ENCODE results near the gene ZBTB25. TPM values are rescaled to one million over a fixed set of nuclear protein-coding genes. Genes with fewer than 3 reads are reported as not detected.

Gene ZBTB25
- total and polyA plus RNA-seq, 10 of the 15 experiments (the other 5 are each of a cell fraction or from before 2014, with no cell fraction given): 4.1 to 33.9 (median 9.7) TPM

- ATAC-seq: no peak
- ChIA-PET CTCF (no interaction called here), POLR2A (interaction anchor here (0.6 kb wide), 1 partner anchor 829 kb away, joined by 7 read pairs; no protein-coding TSS in a partner anchor), SMC1A (ENCODE audit: uncharacterized antibody, unreplicated experiment) (interaction anchor here (0.6 to 1.6 kb wide), 4 partner anchors 16 to 118 kb away, joined by 3 to 4 read pairs (median 4); no protein-coding TSS in a partner anchor), RAD21 (ENCODE audit: unreplicated experiment) (no interaction called here)
- in situ Hi-C loops (cut with MboI) (no loop called here), intact Hi-C loops (cut with micrococcal nuclease; ENCODE audit: unreplicated experiment) (no loop called here)
- Histone ChIP-seq H3K27ac (ENCODE audit: control insufficient read depth, insufficient read depth) (no peak overlapping the region), H3K4me3 (no peak overlapping the region), H3K4me1 (ENCODE audit: control insufficient read depth, insufficient read depth, low read length) (peaks cover 4% of the 10 kb centered on the region; the same call in 1 of the 2 replicates), H4K20me1 (ENCODE audit: control insufficient read depth, insufficient read depth) (no peaks in the 10 kb centered on the region), H3K4me2 (ENCODE audit: control insufficient read depth, insufficient read depth) (no peak overlapping the region), H3K27me3 (replicated peaks in 1 of 2; ENCODE audit: control insufficient read depth in 2 of 2, insufficient read depth in 2 of 2, low read length in 1 of 2) (peaks cover under 1 to 3% of the 10 kb centered on the region in 2 experiments; a peak in 3 of 4 replicates), H3K79me2 (ENCODE audit: control insufficient read depth, insufficient read depth, low read length) (no peaks in the 10 kb centered on the region), H3K36me3 (ENCODE audit: control insufficient read depth in 2 of 2, insufficient read depth in 2 of 2, low read length in 1 of 2) (no peaks in the 10 kb centered on the region), H3K9ac (ENCODE audit: control insufficient read depth, insufficient read depth, low read length) (no peak overlapping the region), H2AFZ (ENCODE audit: control insufficient read depth, low read depth, low read length) (no peak overlapping the region), H3K9me3 (replicated peaks; ENCODE audit: control insufficient read depth, insufficient read depth, low read length) (peaks cover 11% of the 10 kb centered on the region; the same call in 2 of the 3 replicates)
- BruUV-seq (replicated peaks): no TSS peak
- WGBS (ENCODE audit: insufficient coverage, insufficient replicate concordance, low lambda C conversion rate, missing lambda C conversion rate): 66% methylated on average over 4 of the region's 4 CpGs
- no peak for FAIRE-seq
- no peak for DNase-seq (ENCODE audit: low read depth, low spot score)
- no peak for TF ChIP-seq SP1 (IDR thresholded peaks at IDR 0.05; ENCODE audit: low read depth, low read length)
- no peak for TF ChIP-seq WRNIP1 (IDR thresholded peaks at IDR 0.05; ENCODE audit: borderline replicate concordance, low read depth, low read length)
- TF ChIP-seq ZNF592 (IDR thresholded peaks at IDR 0.05): no peak
- TF ChIP-seq TCF7 (IDR thresholded peaks at IDR 0.05; ENCODE audit: borderline replicate concordance): no peak
- no peak for TF ChIP-seq IKZF2 (IDR thresholded peaks at IDR 0.05)
- TF ChIP-seq NR2C1 (IDR thresholded peaks at IDR 0.05): no peak
- no peak for TF ChIP-seq BCLAF1 (IDR thresholded peaks at IDR 0.05)
- TF ChIP-seq RAD51 (IDR thresholded peaks at IDR 0.05): no peak
- no peak for TF ChIP-seq STAT1 (conservative IDR thresholded peaks at IDR 0.05)
- no peak for TF ChIP-seq PKNOX1 (IDR thresholded peaks at IDR 0.05)
- no peak for TF ChIP-seq EGR1 (IDR thresholded peaks at IDR 0.05; ENCODE audit: borderline replicate concordance in 1 of 2, low read depth in 2 of 2, low read length in 2 of 2)
- no peak for TF ChIP-seq STAT3 (IDR thresholded peaks at IDR 0.05; ENCODE audit: low read depth, low read length)
- TF ChIP-seq BCL11A (IDR thresholded peaks at IDR 0.05; ENCODE audit: low read depth, low read length): no peak
- TF ChIP-seq USF1 (IDR thresholded peaks at IDR 0.05; ENCODE audit: borderline replicate concordance, extremely low read length, insufficient read depth, low read depth, low read length): no peak
- no peak for TF ChIP-seq PAX5 (IDR thresholded peaks at IDR 0.05; ENCODE audit: borderline replicate concordance, low read depth, low read length)
These were observed 33.0 kb upstream of the ZBTB25 start for GRCh38 chr14:64536488-64537245.

All from GM12878 (cell line).